ENCODE results near the gene SRCAP. TPM values are rescaled to one million over a fixed set of nuclear protein-coding genes. Genes with fewer than 3 reads are reported as not detected.
A peak's percentile ranks its signal among the peaks of the same experiment; 100 is the strongest.

The SRCAP gene
- total and polyA plus RNA-seq, 2 of the 8 experiments (the other 6 are each of a cell fraction or from before 2014, with no cell fraction given): 5.5 to 54.3 TPM

- peak; percentile 81 for TF ChIP-seq CHD7 (IDR thresholded peaks at IDR 0.05; ENCODE audit: insufficient replicate concordance, low read length)
- no peak for TF ChIP-seq ATF3 (IDR thresholded peaks at IDR 0.05; ENCODE audit: insufficient read depth, low read depth, low read length)
- peak; percentile 76; the same call in 1 of the 2 replicates for TF ChIP-seq ATF2 (IDR thresholded peaks at IDR 0.05; ENCODE audit: low read length)
- TF ChIP-seq RAD21 (IDR thresholded peaks at IDR 0.05 in 1 of 2, conservative IDR thresholded peaks at IDR 0.05 in 1 of 2; ENCODE audit: low read depth in 2 of 2, low read length in 2 of 2): no peak
- no peak for TF ChIP-seq RBBP5 (IDR thresholded peaks at IDR 0.05; ENCODE audit: borderline replicate concordance, low read depth, low read length)
- no peak for TF ChIP-seq BRCA1 (IDR thresholded peaks at IDR 0.05; ENCODE audit: low read depth, low read length)
- no peak; the same call in 1 of the 2 replicates for TF ChIP-seq KDM1A (IDR thresholded peaks at IDR 0.05; ENCODE audit: borderline replicate concordance, low read length)
These were observed 20.9 kb upstream of the SRCAP start (continued) for GRCh38 chr16:30677931-30678585.

Data from H1 (cell line).